Ishikawa (cell line): ENCODE measurements around the gene LIPH.

Experiments used
- CEBPB ChIP-seq: IDR thresholded peaks from 2 replicates; pipeline ENCODE4 v1.6.1; 2012
- EGR1 ChIP-seq: IDR thresholded peaks from 2 replicates; pipeline ENCODE4 v1.6.1; 2012
- EP300 ChIP-seq: IDR thresholded peaks from 2 replicates; pipeline ENCODE4 v1.6.1; 2012; ENCODE audit warnings: borderline replicate concordance
- FOXM1 ChIP-seq: IDR thresholded peaks from 2 replicates; pipeline ENCODE4 v1.6.1; 2012; ENCODE audit warnings: low read depth, borderline replicate concordance
- NFIC ChIP-seq: IDR thresholded peaks from 2 replicates; pipeline ENCODE4 v1.6.1; 2012
- RAD21 ChIP-seq: IDR thresholded peaks from 2 replicates; pipeline ENCODE4 v1.6.1; 2012; ENCODE audit warnings: low read depth
- REST ChIP-seq: IDR thresholded peaks from 2 replicates; pipeline ENCODE4 v1.6.1; 2012; ENCODE audit warnings: low read depth, mild to moderate bottlenecking
- TAF1 ChIP-seq: IDR thresholded peaks from 2 replicates; pipeline ENCODE4 v1.6.1; 2012; ENCODE audit warnings: low read depth, mild to moderate bottlenecking
- TCF12 ChIP-seq: IDR thresholded peaks from 2 replicates; pipeline ENCODE4 v1.6.1; 2012; ENCODE audit warnings: low read depth
- TEAD4 ChIP-seq: IDR thresholded peaks from 2 replicates; pipeline ENCODE4 v1.6.1; 2012
- YY1 ChIP-seq: IDR thresholded peaks from 2 replicates; pipeline ENCODE4 v1.6.1; 2012; ENCODE audit warnings: low read depth
- ZBTB7A ChIP-seq: IDR thresholded peaks from 2 replicates; pipeline ENCODE4 v1.6.1; 2012; ENCODE audit warnings: low read depth
- TF ChIP-seq, protein P1 (sequence below): IDR thresholded peaks from 2 replicates; pipeline ENCODE4 v1.6.1; 2012
- TF ChIP-seq, protein P2 (sequence below): IDR thresholded peaks from 2 replicates; pipeline ENCODE4 v1.6.1; 2012

LIPH gene

GRCh38 chr3:185575108-185575869, 22.9 kb upstream of the LIPH start:
- TF ChIP-seq RAD21 = peak; percentile 67

DNA sequence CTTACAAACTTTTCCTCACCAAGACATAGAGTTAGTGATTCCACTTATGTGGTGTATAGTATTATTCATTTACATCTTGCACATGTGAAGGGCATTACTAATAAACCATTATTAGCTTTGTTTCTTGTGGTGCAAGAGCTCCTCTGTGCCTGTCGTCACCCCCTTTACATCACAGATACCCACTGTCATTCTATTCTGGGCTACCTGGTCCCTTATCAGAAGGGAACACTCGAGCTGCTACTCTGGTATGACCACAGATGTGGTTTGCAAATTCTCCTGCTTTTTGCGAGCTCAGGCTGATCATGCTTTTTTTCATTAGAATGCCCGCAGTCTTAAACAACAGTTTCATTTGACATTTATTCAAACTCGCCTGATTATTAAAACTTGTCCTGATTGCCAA, 19.8 kb upstream of the LIPH start:
- TF ChIP-seq NFIC = no peak
- TF ChIP-seq FOXM1 = no peak
- no peak for TF ChIP-seq EGR1
- TF ChIP-seq TCF12 = no peak
- TF ChIP-seq, protein P1, sequence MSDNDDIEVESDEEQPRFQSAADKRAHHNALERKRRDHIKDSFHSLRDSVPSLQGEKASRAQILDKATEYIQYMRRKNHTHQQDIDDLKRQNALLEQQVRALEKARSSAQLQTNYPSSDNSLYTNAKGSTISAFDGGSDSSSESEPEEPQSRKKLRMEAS = no peak
- no peak for TF ChIP-seq REST
- no peak for TF ChIP-seq YY1
- TF ChIP-seq ZBTB7A = no peak
- TF ChIP-seq TEAD4 = no peak
- no peak for TF ChIP-seq TAF1
- TF ChIP-seq EP300 = no peak

- TF ChIP-seq NFIC = no peak
- no peak for TF ChIP-seq EP300
- no peak for TF ChIP-seq REST
- TF ChIP-seq YY1 = no peak
- no peak for TF ChIP-seq CEBPB
- TF ChIP-seq RAD21 = no peak
- no peak for TF ChIP-seq TCF12
Observed at GRCh38 chr3:185561958-185562357, 9.6 kb upstream of the LIPH start.

- TF ChIP-seq, protein P2, sequence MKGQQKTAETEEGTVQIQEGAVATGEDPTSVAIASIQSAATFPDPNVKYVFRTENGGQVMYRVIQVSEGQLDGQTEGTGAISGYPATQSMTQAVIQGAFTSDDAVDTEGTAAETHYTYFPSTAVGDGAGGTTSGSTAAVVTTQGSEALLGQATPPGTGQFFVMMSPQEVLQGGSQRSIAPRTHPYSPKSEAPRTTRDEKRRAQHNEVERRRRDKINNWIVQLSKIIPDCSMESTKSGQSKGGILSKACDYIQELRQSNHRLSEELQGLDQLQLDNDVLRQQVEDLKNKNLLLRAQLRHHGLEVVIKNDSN = peak; percentile 70
- TF ChIP-seq FOXM1 = no peak
Observed at GRCh38 chr3:185561374-185561943, 9.1 kb upstream of the LIPH start.

DNA sequence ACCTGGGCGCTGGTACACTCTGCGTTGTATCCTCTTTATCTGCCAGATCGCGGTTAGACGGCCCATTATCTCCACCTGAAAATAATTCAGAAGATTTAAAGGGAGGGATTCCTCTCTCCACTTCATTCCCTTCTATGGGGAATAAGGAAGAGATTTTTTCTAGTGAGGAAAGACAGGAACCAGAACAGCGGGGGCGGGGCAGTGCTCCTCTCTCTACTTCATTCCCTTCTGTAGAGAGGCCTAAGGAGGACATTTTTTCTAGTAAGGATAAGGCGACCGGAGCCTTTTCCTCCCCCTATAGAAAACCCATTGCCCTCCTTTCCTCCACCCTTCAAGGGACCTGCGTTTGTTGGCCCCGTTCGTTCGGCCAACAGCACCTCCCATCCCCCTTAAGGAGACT, 8.3 kb upstream of the LIPH start:
- TF ChIP-seq TEAD4 = no peak
- no peak for TF ChIP-seq CEBPB
- TF ChIP-seq, protein P2 = no peak
- TF ChIP-seq TAF1 = no peak
- no peak for TF ChIP-seq TCF12
- TF ChIP-seq ZBTB7A = no peak
- no peak for TF ChIP-seq NFIC
- TF ChIP-seq EGR1 = no peak
- no peak for TF ChIP-seq REST
- TF ChIP-seq RAD21 = no peak
